HCT116 (cell line): ENCODE results near the gene PRRT1. TPM values are rescaled to one million over a fixed set of nuclear protein-coding genes. Genes with fewer than 3 reads are reported as not detected.

Experiments
- ATAC-seq: fragments of 200-7000 bp; cut with Tn5 transposase; 2 replicates; pipeline ENCODE4 v1.9.1; 2020; ENCODE audit warnings: mild to moderate bottlenecking, moderate library complexity
- BruUV-seq: library from RNA; stranded (reverse); fragments of 400-500 nt; replicated peaks from 2 replicates; lab custom pipeline; 2021; lab: Mats Ljungman, UMichigan
- CTCF ChIA-PET: fragments of 300-600 bp; sonication (Branson Sonifier 250); formaldehyde crosslinking; loops from one replicate; lab custom pipeline; 2021; ENCODE audit warnings: antibody characterized with exemption; lab: Charles Lee
- POLR2A ChIA-PET: fragments of 300-600, 350-600 bp; sonication (Branson Sonifier 250); formaldehyde crosslinking; loops from one replicate; lab custom pipeline; 2021; ENCODE audit warnings: antibody characterized with exemption; lab: Charles Lee
- RAD21 ChIA-PET, 2 experiments: fragments of 300-600 bp; sonication (Branson Sonifier 250); formaldehyde crosslinking; loops; one replicate each; lab custom pipeline; 2023; ENCODE audit warnings: low total read pairs in 2 of 2; ENCODE audit not compliant: uncharacterized antibody in 2 of 2, unreplicated experiment in 2 of 2, low non-redundant PET in 1 of 2; lab: Charles Lee
- DNase-seq: peaks from one replicate; pipeline ENCODE4 v3.0.0-alpha.2; 2010; ENCODE audit warnings: low read depth, low spot score
- H2AFZ ChIP-seq: fragments of 200-600 bp; shearing (Covaris generic), sonication (generic); 2 replicates; pipeline ENCODE4 v1.6.1; 2017; ENCODE audit warnings: low read depth, mixed run types, mixed read lengths, antibody characterized with exemption, low read length; ENCODE audit not compliant: poor library complexity, severe bottlenecking
- H3K27ac ChIP-seq: 2 replicates; pipeline ENCODE4 v1.5.1; 2012; ENCODE audit warnings: low read depth, low read length
- H3K27me3 ChIP-seq: fragments of 200-600 bp; sonication (generic); 2 replicates; pipeline ENCODE4 v1.6.1; 2016; ENCODE audit warnings: mixed run types, low read length, mixed read lengths; ENCODE audit not compliant: insufficient read depth
- H3K36me3 ChIP-seq, 2 experiments: fragments of 200-500 bp in 1 of 2; fragments of 200-600 bp in 1 of 2; sonication (Bioruptor generic) in 1 of 2; sonication (generic) in 1 of 2; 2 replicates each; pipeline versions ENCODE4 v1.5.1 to v1.6.1; 2014 to 2016; ENCODE audit warnings: low read length in 2 of 2, inconsistent platforms in 1 of 2, mixed read lengths in 1 of 2, mixed run types in 1 of 2; ENCODE audit not compliant: insufficient read depth in 2 of 2, control insufficient read depth in 1 of 2
- H3K4me1 ChIP-seq, 2 experiments: fragments of 200-600 bp in 1 of 2; sonication (generic) in 1 of 2; 2 replicates each; pipeline versions ENCODE4 v1.5.1 to v1.6.1; 2012 to 2017; ENCODE audit warnings: low read length in 2 of 2, inconsistent platforms in 1 of 2, mild to moderate bottlenecking in 1 of 2, mixed read lengths in 1 of 2, mixed run types in 1 of 2, moderate library complexity in 1 of 2; ENCODE audit not compliant: insufficient read depth in 2 of 2, control insufficient read depth in 1 of 2
- H3K4me2 ChIP-seq: fragments of 200-600 bp; sonication (generic); 2 replicates; pipeline ENCODE4 v1.6.1; 2017; ENCODE audit warnings: mixed run types, low read length, mixed read lengths
- H3K4me3 ChIP-seq, 2 experiments: fragments of 200-600 bp in 1 of 2; sonication (generic) in 1 of 2; replicated peaks in 1 of 2; 2 replicates each; pipeline ENCODE4 v1.5.1; 2011 to 2016; ENCODE audit warnings: low read length in 2 of 2, control low read depth in 1 of 2, low read depth in 1 of 2, mild to moderate bottlenecking in 1 of 2, mixed read lengths in 1 of 2, mixed run types in 1 of 2
- H3K79me2 ChIP-seq: fragments of 200-600 bp; sonication (generic); 2 replicates; pipeline ENCODE4 v1.6.1; 2017; ENCODE audit warnings: mild to moderate bottlenecking, mixed run types, low read length, moderate library complexity, mixed read lengths; ENCODE audit not compliant: insufficient read depth
- H3K9ac ChIP-seq: fragments of 200-600 bp; sonication (generic); 2 replicates; pipeline ENCODE4 v1.6.1; 2016; ENCODE audit warnings: low read length, mixed read lengths
- H3K9me2 ChIP-seq: fragments of 200-600 bp; sonication (generic), shearing (Covaris generic); 2 replicates; pipeline ENCODE4 v1.6.1; 2017; ENCODE audit warnings: mixed run types, mild to moderate bottlenecking, moderate library complexity; ENCODE audit not compliant: insufficient read depth
- H3K9me3 ChIP-seq, 2 experiments: fragments of 200-500 bp in 1 of 2; fragments of 200-600 bp in 1 of 2; sonication (Bioruptor generic) in 1 of 2; sonication (generic) in 1 of 2; 2 replicates each; pipeline ENCODE4 v1.6.1; 2014 to 2017; ENCODE audit warnings: low read length in 2 of 2, mixed read lengths in 2 of 2, inconsistent platforms in 1 of 2, low read depth in 1 of 2, mild to moderate bottlenecking in 1 of 2, mixed run types in 1 of 2, moderate library complexity in 1 of 2; ENCODE audit not compliant: control insufficient read depth in 1 of 2, insufficient read depth in 1 of 2
- H4K20me1 ChIP-seq: fragments of 200-600 bp; sonication (generic), shearing (Covaris generic); 2 replicates; pipeline ENCODE4 v1.6.1; 2017; ENCODE audit warnings: mixed run types, mild to moderate bottlenecking, moderate library complexity; ENCODE audit not compliant: insufficient read depth
- CTCF ChIP-seq, 3 experiments: fragments of 200-600 bp in 1 of 3; sonication (generic) in 1 of 3; IDR thresholded peaks in 2 of 3; conservative IDR thresholded peaks in 1 of 3; 2 replicates each; pipeline ENCODE4 v1.5.1; 2012 to 2017; ENCODE audit warnings: low read depth in 2 of 3, low read length in 2 of 3, antibody characterized with exemption in 1 of 3, borderline replicate concordance in 1 of 3, control low read depth in 1 of 3, mild to moderate bottlenecking in 1 of 3, mixed read lengths in 1 of 3, mixed run types in 1 of 3, moderate library complexity in 1 of 3; ENCODE audit not compliant: insufficient read depth in 1 of 3
- POLR2A ChIP-seq: IDR thresholded peaks from 2 replicates; pipeline ENCODE4 v1.7.0; 2011; ENCODE audit warnings: borderline replicate concordance; ENCODE audit not compliant: insufficient read depth, insufficient read length; ENCODE audit errors: extremely low read depth
- YY1 ChIP-seq: IDR thresholded peaks from 2 replicates; pipeline ENCODE4 v1.6.1; 2011; ENCODE audit warnings: low read length, low read depth, moderate library complexity, mild to moderate bottlenecking; ENCODE audit not compliant: insufficient replicate concordance; ENCODE audit errors: extremely low read depth
- intact Hi-C: fragments of 100-400 bp; cut with micrococcal nuclease; formaldehyde crosslinking; loops from 2 replicates; pipeline ENCODE4 v1.10.0; 2022
- total RNA-seq: library from RNA; stranded (reverse); gene quantifications from one replicate; pipeline ENCODE4 v1.2.1, GENCODE V29; 2021; ENCODE audit not compliant: unreplicated experiment
- TF ChIP-seq, protein P1 (sequence below): IDR thresholded peaks from 2 replicates; pipeline ENCODE4 v1.6.1; 2012

The PRRT1 gene
- total RNA-seq, 1 experiment from 2014 or later: 6.1 TPM

DNA sequence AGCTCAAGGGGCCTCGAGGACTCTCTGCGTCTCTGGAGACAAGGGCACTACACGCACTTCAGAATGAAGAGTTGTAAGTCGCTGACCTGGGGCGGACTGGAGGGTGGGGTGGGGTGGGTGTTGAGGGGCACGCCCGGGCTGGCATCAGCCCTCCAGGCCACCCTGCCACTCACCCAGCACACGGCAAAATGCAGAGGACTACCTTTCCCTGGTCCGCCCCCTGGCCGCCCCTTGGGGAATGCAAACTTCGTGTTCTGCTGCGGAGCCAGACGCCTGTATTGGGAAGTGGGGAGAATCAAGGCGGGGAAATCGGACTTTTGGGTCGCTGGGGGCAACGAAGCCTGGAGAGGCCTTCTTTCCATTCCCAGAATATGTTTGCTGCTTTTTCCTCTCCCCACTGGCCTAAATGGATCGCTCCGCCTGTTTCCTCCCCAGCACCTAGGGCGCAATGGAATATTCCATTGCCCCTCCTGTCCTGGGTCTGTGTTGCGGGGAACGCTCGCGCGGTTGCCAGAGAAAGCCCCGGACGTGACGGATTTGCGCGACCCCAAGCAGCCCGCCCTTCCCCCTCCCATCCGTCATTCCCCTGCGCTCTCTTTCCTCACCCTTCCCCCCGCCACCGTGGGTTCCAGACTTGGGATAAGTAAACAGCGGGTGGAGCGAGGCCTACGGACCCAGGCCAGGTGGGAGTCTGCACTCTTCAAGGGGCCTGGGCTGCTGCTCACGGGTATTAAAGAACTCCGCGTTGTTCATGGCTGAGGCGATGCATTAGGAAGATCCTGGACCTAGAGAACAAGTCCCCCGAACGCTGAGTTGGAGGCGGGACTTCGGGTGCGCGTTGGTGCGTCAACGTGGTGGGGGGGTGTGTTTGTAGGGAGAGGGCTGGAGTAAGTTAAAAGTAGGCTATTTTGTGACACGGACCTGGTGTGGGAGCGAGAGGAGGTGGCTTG is 2.1 kb upstream of the PRRT1 start, which contains the start of gene PPT2 (continued):
- TF ChIP-seq CTCF (IDR thresholded peaks at IDR 0.05 in 2 of 3, conservative IDR thresholded peaks at IDR 0.05 in 1 of 3; ENCODE audit: borderline replicate concordance in 1 of 3, insufficient read depth in 1 of 3, low read depth in 2 of 3, low read length in 2 of 3): peak in 1 of 3 experiments; percentile 32; a peak in 2 of 6 replicates
- TF ChIP-seq, protein P1, sequence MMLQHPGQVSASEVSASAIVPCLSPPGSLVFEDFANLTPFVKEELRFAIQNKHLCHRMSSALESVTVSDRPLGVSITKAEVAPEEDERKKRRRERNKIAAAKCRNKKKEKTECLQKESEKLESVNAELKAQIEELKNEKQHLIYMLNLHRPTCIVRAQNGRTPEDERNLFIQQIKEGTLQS: no peak

- POLR2A ChIA-PET: interaction anchor here (0.9 to 1.1 kb wide), 2 partner anchors 25 kb away, joined by 3 read pairs; partner anchors contain the start of gene ATF6B
- Histone ChIP-seq H3K27ac (peak overlapping the region; percentile 98), H4K20me1 (no peaks in the 10 kb centered on the region), H3K9me2 (no peaks in the 10 kb centered on the region), H3K4me1 (peaks cover 12 to 25% of the 10 kb centered on the region in 2 experiments), H3K9me3 (no peaks in the 10 kb centered on the region), H3K9ac (peak overlapping the region; percentile 93), H3K27me3 (no peaks in the 10 kb centered on the region), H3K4me2 (peak overlapping the region; percentile 95), H2AFZ (no peak overlapping the region), H3K36me3 (peaks cover 5 to 12% of the 10 kb centered on the region in 2 experiments; a peak in 3 of 4 replicates), H3K79me2 (peaks cover 16% of the 10 kb centered on the region), H3K4me3 (peak overlapping the region; percentile 93 to 95)
- no peak for TF ChIP-seq YY1
- TF ChIP-seq POLR2A: peak; percentile 5
- DNase-seq (no peak), ATAC-seq (peak; percentile 37)
- CTCF ChIA-PET: interaction anchor here (0.5 kb wide), 1 partner anchor 36 kb away, joined by 3 read pairs; no protein-coding TSS in a partner anchor
- RAD21 ChIA-PET: interaction anchor here in 1 of 2 experiments (0.7 kb wide), 1 partner anchor 43 kb away, joined by 4 read pairs; no protein-coding TSS in a partner anchor
- BruUV-seq: TSS peak; percentile 67
- intact Hi-C loops: no loop called here
These were observed 1.2 kb upstream of the PRRT1 start for GRCh38 chr6:32152769-32153563.
